ENCODE measurements around the gene KCNN3.

KCNN3 gene

DNA sequence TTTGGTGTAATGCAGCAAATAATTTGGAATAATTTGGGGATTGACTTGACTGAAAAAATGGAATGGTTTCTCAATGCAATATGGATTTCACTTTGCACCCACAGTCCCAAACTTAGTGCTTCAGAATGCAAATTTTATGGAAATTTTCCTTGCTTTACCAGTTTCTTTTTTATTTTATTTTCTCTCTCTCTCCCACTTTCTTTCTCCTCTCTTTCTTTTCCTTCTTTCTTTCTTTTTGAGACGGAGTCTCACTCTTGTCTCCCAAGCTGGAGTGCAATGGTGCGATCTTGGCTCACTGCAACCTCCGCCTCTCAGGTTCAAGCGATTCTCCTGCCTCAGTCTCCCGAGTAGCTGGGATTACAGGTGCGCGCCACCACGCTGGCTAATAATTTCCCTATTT, 110.3 kb downstream of the KCNN3 start:
- H3K4me2 ChIP-seq (ENCODE audit: low read depth, low read length) = no peak overlapping the region
- DNase-seq = no peak

GRCh38 chr1:154759196-154759595, 110.9 kb downstream of the KCNN3 start:
- H3K36me3 ChIP-seq (replicated peaks; ENCODE audit: insufficient read depth, low read length) = no peaks in the 10 kb centered on the region
- H3K79me2 ChIP-seq (ENCODE audit: low read length) = no peaks in the 10 kb centered on the region
- no peak overlapping the region for H2AFZ ChIP-seq (ENCODE audit: low read length)
- no peaks in the 10 kb centered on the region for H4K20me1 ChIP-seq (ENCODE audit: insufficient read depth, low read length)
- no peak overlapping the region for H3K27ac ChIP-seq (ENCODE audit: low read length)
- no peaks in the 10 kb centered on the region for H3K9me3 ChIP-seq (replicated peaks; ENCODE audit: insufficient read depth, low read length)
- H3K9ac ChIP-seq (ENCODE audit: low read length) = no peak overlapping the region
- H3K4me1 ChIP-seq (ENCODE audit: low read length) = no peaks in the 10 kb centered on the region
- H3K4me3 ChIP-seq (ENCODE audit: low read length) = no peak overlapping the region
- no peak for TF ChIP-seq EZH2 (optimal IDR thresholded peaks at IDR 0.05; ENCODE audit: low read depth, low read length)
- TF ChIP-seq, protein P1, sequence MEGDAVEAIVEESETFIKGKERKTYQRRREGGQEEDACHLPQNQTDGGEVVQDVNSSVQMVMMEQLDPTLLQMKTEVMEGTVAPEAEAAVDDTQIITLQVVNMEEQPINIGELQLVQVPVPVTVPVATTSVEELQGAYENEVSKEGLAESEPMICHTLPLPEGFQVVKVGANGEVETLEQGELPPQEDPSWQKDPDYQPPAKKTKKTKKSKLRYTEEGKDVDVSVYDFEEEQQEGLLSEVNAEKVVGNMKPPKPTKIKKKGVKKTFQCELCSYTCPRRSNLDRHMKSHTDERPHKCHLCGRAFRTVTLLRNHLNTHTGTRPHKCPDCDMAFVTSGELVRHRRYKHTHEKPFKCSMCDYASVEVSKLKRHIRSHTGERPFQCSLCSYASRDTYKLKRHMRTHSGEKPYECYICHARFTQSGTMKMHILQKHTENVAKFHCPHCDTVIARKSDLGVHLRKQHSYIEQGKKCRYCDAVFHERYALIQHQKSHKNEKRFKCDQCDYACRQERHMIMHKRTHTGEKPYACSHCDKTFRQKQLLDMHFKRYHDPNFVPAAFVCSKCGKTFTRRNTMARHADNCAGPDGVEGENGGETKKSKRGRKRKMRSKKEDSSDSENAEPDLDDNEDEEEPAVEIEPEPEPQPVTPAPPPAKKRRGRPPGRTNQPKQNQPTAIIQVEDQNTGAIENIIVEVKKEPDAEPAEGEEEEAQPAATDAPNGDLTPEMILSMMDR (IDR thresholded peaks at IDR 0.05; ENCODE audit: low read length) = no peak
- TF ChIP-seq EZH2phosphoT487 (IDR thresholded peaks at IDR 0.05; ENCODE audit: low read length) = no peak
- no peaks in the 10 kb centered on the region for H3K27me3 ChIP-seq (replicated peaks; ENCODE audit: insufficient read depth, low read length)
- no peaks in the 10 kb centered on the region for H3F3A ChIP-seq (ENCODE audit: insufficient read depth, low read length)
- H3K4me2 ChIP-seq (ENCODE audit: low read depth, low read length) = no peak overlapping the region
- no peaks in the 10 kb centered on the region for H3K9me2 ChIP-seq (replicated peaks; ENCODE audit: insufficient read depth, low read length)
- DNase-seq = no peak

More for the DNA sequence above, 110.3 kb downstream of the KCNN3 start:
- Histone ChIP-seq H2AFZ (ENCODE audit: low read length) (no peak overlapping the region), H3K27ac (ENCODE audit: low read length) (no peak overlapping the region), H3K9ac (ENCODE audit: low read length) (no peak overlapping the region), H3K79me2 (ENCODE audit: low read length) (no peaks in the 10 kb centered on the region), H4K20me1 (ENCODE audit: insufficient read depth, low read length) (no peaks in the 10 kb centered on the region), H3F3A (ENCODE audit: insufficient read depth, low read length) (no peaks in the 10 kb centered on the region), H3K4me3 (ENCODE audit: low read length) (no peak overlapping the region), H3K36me3 (replicated peaks; ENCODE audit: insufficient read depth, low read length) (no peaks in the 10 kb centered on the region), H3K9me3 (replicated peaks; ENCODE audit: insufficient read depth, low read length) (no peaks in the 10 kb centered on the region), H3K4me1 (ENCODE audit: low read length) (no peaks in the 10 kb centered on the region), H3K27me3 (replicated peaks; ENCODE audit: insufficient read depth, low read length) (no peaks in the 10 kb centered on the region), H3K9me2 (replicated peaks; ENCODE audit: insufficient read depth, low read length) (no peaks in the 10 kb centered on the region)
- TF ChIP-seq EZH2 (optimal IDR thresholded peaks at IDR 0.05; ENCODE audit: low read depth, low read length) (no peak), EZH2phosphoT487 (IDR thresholded peaks at IDR 0.05; ENCODE audit: low read length) (no peak)
- TF ChIP-seq, protein P1 (IDR thresholded peaks at IDR 0.05; ENCODE audit: low read length) = no peak

DNA sequence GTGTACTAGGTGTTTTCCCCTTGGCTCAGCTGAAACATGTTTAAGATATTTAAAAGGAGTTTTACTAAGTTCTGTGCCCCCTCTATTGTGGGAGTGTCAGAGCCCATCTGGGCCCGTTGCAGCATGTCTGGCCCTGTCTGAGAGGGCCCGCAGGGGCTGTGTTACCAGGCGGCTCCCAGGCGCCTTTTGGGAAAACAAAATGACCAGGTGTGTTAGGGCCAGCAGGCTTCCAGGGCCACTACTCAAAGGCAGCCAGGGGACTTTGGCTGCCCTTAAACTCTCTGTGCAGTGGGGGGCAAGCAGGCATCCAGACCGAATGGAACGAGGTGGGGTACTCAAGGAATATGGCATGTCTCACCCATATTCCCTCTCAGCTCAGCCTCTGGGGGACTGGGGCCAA, 111.7 kb downstream of the KCNN3 start:
- Histone ChIP-seq H3K36me3 (replicated peaks; ENCODE audit: insufficient read depth, low read length) (no peaks in the 10 kb centered on the region), H3K4me3 (ENCODE audit: low read length) (no peak overlapping the region), H3K9ac (ENCODE audit: low read length) (no peak overlapping the region), H3K27ac (ENCODE audit: low read length) (no peak overlapping the region), H3K27me3 (replicated peaks; ENCODE audit: insufficient read depth, low read length) (no peaks in the 10 kb centered on the region), H4K20me1 (ENCODE audit: insufficient read depth, low read length) (no peaks in the 10 kb centered on the region), H3K9me3 (replicated peaks; ENCODE audit: insufficient read depth, low read length) (no peaks in the 10 kb centered on the region), H3F3A (ENCODE audit: insufficient read depth, low read length) (no peaks in the 10 kb centered on the region), H3K9me2 (replicated peaks; ENCODE audit: insufficient read depth, low read length) (no peaks in the 10 kb centered on the region), H2AFZ (ENCODE audit: low read length) (no peak overlapping the region), H3K79me2 (ENCODE audit: low read length) (no peaks in the 10 kb centered on the region), H3K4me1 (ENCODE audit: low read length) (no peaks in the 10 kb centered on the region), H3K4me2 (ENCODE audit: low read depth, low read length) (no peak overlapping the region)
- TF ChIP-seq, protein P1 (IDR thresholded peaks at IDR 0.05; ENCODE audit: low read length) = no peak
- TF ChIP-seq EZH2 (optimal IDR thresholded peaks at IDR 0.05; ENCODE audit: low read depth, low read length) (no peak), EZH2phosphoT487 (IDR thresholded peaks at IDR 0.05; ENCODE audit: low read length) (no peak)
- DNase-seq = no peak
